ENCODE results near the gene SMG6.

SMG6 gene

GRCh38 chr17:2051061-2051932 is 252.3 kb downstream of the SMG6 start:
- Histone ChIP-seq H3K36me3 (ENCODE audit: control insufficient read depth in 1 of 2, insufficient read depth in 2 of 2, low read depth in 1 of 2, low read length in 2 of 2) (peaks cover 0 to under 1% of the 10 kb centered on the region in 2 experiments), H3K4ac (ENCODE audit: low read depth in 1 of 2, low read length in 2 of 2) (no peak overlapping the region), H3K23ac (ENCODE audit: low read length in 2 of 2) (peak overlapping the region in 1 of 2 experiments; percentile 94), H3K14ac (ENCODE audit: low read length in 2 of 2) (no peak overlapping the region), H3K4me2 (ENCODE audit: low read length, poor library complexity, severe bottlenecking) (peak overlapping the region; percentile 98), H2BK5ac (ENCODE audit: low read depth, low read length, poor library complexity, severe bottlenecking) (no peak overlapping the region), H3K18ac (ENCODE audit: low read depth in 1 of 2, low read length in 2 of 2) (no peak overlapping the region), H2AK5ac (ENCODE audit: low read length, severe bottlenecking) (no peak overlapping the region), H3K9me3 (ENCODE audit: control insufficient read depth, low read length) (no peaks in the 10 kb centered on the region), H4K91ac (ENCODE audit: low read length) (no peak overlapping the region), H3K27me3 (ENCODE audit: control insufficient read depth in 1 of 2, insufficient read depth in 1 of 2, low read length in 2 of 2) (no peaks in the 10 kb centered on the region), H2BK120ac (ENCODE audit: low read depth, low read length) (peak overlapping the region; percentile 19), H3K9ac (ENCODE audit: low read length) (no peak overlapping the region), H3K27ac (ENCODE audit: low read length, poor library complexity, severe bottlenecking) (no peak overlapping the region), H2BK12ac (ENCODE audit: low read length in 2 of 2) (peak overlapping the region in 1 of 2 experiments; percentile 73), H2BK15ac (ENCODE audit: low read depth, poor library complexity, severe bottlenecking) (peak overlapping the region; percentile 7), H3K79me1 (replicated peaks; ENCODE audit: low read length, poor library complexity, severe bottlenecking) (peaks cover 2% of the 10 kb centered on the region), H2AFZ (ENCODE audit: low read depth, low read length) (no peak overlapping the region), H3K4me1 (ENCODE audit: control insufficient read depth, insufficient read depth, low read depth, low read length) (peaks cover 38% of the 10 kb centered on the region), H3K4me3 (ENCODE audit: insufficient read depth in 1 of 2, low read depth in 1 of 2, low read length in 2 of 2) (peak overlapping the region in 1 of 2 experiments; percentile 84), H4K8ac (ENCODE audit: low read length) (no peak overlapping the region)
- peak; percentile 83 for DNase-seq
- WGBS: 8% methylated on average over 69 of the region's 81 CpGs

- no peaks in the 10 kb centered on the region for H3K27me3 ChIP-seq (ENCODE audit: control insufficient read depth in 1 of 2, insufficient read depth in 1 of 2, low read length in 2 of 2)
- no peak overlapping the region for H4K8ac ChIP-seq (ENCODE audit: low read length)
Observed at GRCh38 chr17:2050300-2051060, 253.1 kb downstream of the SMG6 start.

GRCh38 chr17:2049333-2050299 is 254.0 kb downstream of the SMG6 start:
- no peak overlapping the region for H4K91ac ChIP-seq (ENCODE audit: low read length)
- peak; percentile 79 for DNase-seq
- peak overlapping the region in 1 of 2 experiments; percentile 26 for H3K14ac ChIP-seq (ENCODE audit: low read length in 2 of 2)
- H2BK5ac ChIP-seq (ENCODE audit: low read depth, low read length, poor library complexity, severe bottlenecking): no peak overlapping the region
- H2BK15ac ChIP-seq (ENCODE audit: low read depth, poor library complexity, severe bottlenecking): peak overlapping the region; percentile 23
- H3K4me2 ChIP-seq (ENCODE audit: low read length, poor library complexity, severe bottlenecking): peak overlapping the region; percentile 98
- peak overlapping the region in 1 of 2 experiments; percentile 84 for H2BK12ac ChIP-seq (ENCODE audit: low read length in 2 of 2)
- H3K23ac ChIP-seq (ENCODE audit: low read length in 2 of 2): no peak overlapping the region
- no peak overlapping the region for H3K27ac ChIP-seq (ENCODE audit: low read length, poor library complexity, severe bottlenecking)
- peak overlapping the region in 1 of 2 experiments; percentile 93 for H3K18ac ChIP-seq (ENCODE audit: low read depth in 1 of 2, low read length in 2 of 2)
- H3K4ac ChIP-seq (ENCODE audit: low read depth in 1 of 2, low read length in 2 of 2): peak overlapping the region in 1 of 2 experiments; percentile 47
- peaks cover 11% of the 10 kb centered on the region for H3K79me1 ChIP-seq (replicated peaks; ENCODE audit: low read length, poor library complexity, severe bottlenecking)
- H3K9ac ChIP-seq (ENCODE audit: low read length): peak overlapping the region; percentile 98
- no peaks in the 10 kb centered on the region for H3K9me3 ChIP-seq (ENCODE audit: control insufficient read depth, low read length)
- no peak overlapping the region for H2AK5ac ChIP-seq (ENCODE audit: low read length, severe bottlenecking)
- H3K4me3 ChIP-seq (ENCODE audit: insufficient read depth in 1 of 2, low read depth in 1 of 2, low read length in 2 of 2): peak overlapping the region; percentile 84 to 85
- H2BK120ac ChIP-seq (ENCODE audit: low read depth, low read length): peak overlapping the region; percentile 19
- peak overlapping the region; percentile 94 for H2AFZ ChIP-seq (ENCODE audit: low read depth, low read length)
- H3K36me3 ChIP-seq (ENCODE audit: control insufficient read depth in 1 of 2, insufficient read depth in 2 of 2, low read depth in 1 of 2, low read length in 2 of 2): peaks cover under 1 to 2% of the 10 kb centered on the region in 2 experiments
- H4K8ac ChIP-seq (ENCODE audit: low read length): no peak overlapping the region
- 8% methylated on average over 53 of the region's 104 CpGs for WGBS
- peaks cover 36% of the 10 kb centered on the region for H3K4me1 ChIP-seq (ENCODE audit: control insufficient read depth, insufficient read depth, low read depth, low read length)
- no peaks in the 10 kb centered on the region for H3K27me3 ChIP-seq (ENCODE audit: control insufficient read depth in 1 of 2, insufficient read depth in 1 of 2, low read length in 2 of 2)

More at GRCh38 chr17:2050300-2051060, 253.1 kb downstream of the SMG6 start:
- H3K4me3 ChIP-seq (ENCODE audit: insufficient read depth in 1 of 2, low read depth in 1 of 2, low read length in 2 of 2): peak overlapping the region; percentile 63 to 84
- peak overlapping the region; percentile 19 for H2BK120ac ChIP-seq (ENCODE audit: low read depth, low read length)
- no peak overlapping the region for H2AK5ac ChIP-seq (ENCODE audit: low read length, severe bottlenecking)
- H3K79me1 ChIP-seq (replicated peaks; ENCODE audit: low read length, poor library complexity, severe bottlenecking): peaks cover 5% of the 10 kb centered on the region
- H2BK12ac ChIP-seq (ENCODE audit: low read length in 2 of 2): peak overlapping the region in 1 of 2 experiments; percentile 39
- 2% methylated on average over 51 of the region's 88 CpGs for WGBS
- peak overlapping the region; percentile 71 for H2AFZ ChIP-seq (ENCODE audit: low read depth, low read length)
- peaks cover 37% of the 10 kb centered on the region for H3K4me1 ChIP-seq (ENCODE audit: control insufficient read depth, insufficient read depth, low read depth, low read length)
- H3K9me3 ChIP-seq (ENCODE audit: control insufficient read depth, low read length): no peaks in the 10 kb centered on the region
- no peak overlapping the region for H3K4ac ChIP-seq (ENCODE audit: low read depth in 1 of 2, low read length in 2 of 2)
- H2BK15ac ChIP-seq (ENCODE audit: low read depth, poor library complexity, severe bottlenecking): peak overlapping the region; percentile 7
- no peak overlapping the region for H3K27ac ChIP-seq (ENCODE audit: low read length, poor library complexity, severe bottlenecking)
- H3K4me2 ChIP-seq (ENCODE audit: low read length, poor library complexity, severe bottlenecking): peak overlapping the region; percentile 98
- no peaks in the 10 kb centered on the region for H3K36me3 ChIP-seq (ENCODE audit: control insufficient read depth in 1 of 2, insufficient read depth in 2 of 2, low read depth in 1 of 2, low read length in 2 of 2)
- no peak overlapping the region for H4K91ac ChIP-seq (ENCODE audit: low read length)
- H3K18ac ChIP-seq (ENCODE audit: low read depth in 1 of 2, low read length in 2 of 2): peak overlapping the region in 1 of 2 experiments; percentile 40
- no peak overlapping the region for H3K14ac ChIP-seq (ENCODE audit: low read length in 2 of 2)
- no peak overlapping the region for H3K23ac ChIP-seq (ENCODE audit: low read length in 2 of 2)
- peak; percentile 78 for DNase-seq
- H3K9ac ChIP-seq (ENCODE audit: low read length): peak overlapping the region; percentile 53
- no peak overlapping the region for H2BK5ac ChIP-seq (ENCODE audit: low read depth, low read length, poor library complexity, severe bottlenecking)
